Measurements from ENCODE around the gene GRIN3B. TPM values are rescaled to one million over a fixed set of nuclear protein-coding genes. Genes with fewer than 3 reads are reported as not detected.

The GRIN3B gene
- polyA plus RNA-seq, 2 donors: 0.01 to 0.04 TPM

DNA sequence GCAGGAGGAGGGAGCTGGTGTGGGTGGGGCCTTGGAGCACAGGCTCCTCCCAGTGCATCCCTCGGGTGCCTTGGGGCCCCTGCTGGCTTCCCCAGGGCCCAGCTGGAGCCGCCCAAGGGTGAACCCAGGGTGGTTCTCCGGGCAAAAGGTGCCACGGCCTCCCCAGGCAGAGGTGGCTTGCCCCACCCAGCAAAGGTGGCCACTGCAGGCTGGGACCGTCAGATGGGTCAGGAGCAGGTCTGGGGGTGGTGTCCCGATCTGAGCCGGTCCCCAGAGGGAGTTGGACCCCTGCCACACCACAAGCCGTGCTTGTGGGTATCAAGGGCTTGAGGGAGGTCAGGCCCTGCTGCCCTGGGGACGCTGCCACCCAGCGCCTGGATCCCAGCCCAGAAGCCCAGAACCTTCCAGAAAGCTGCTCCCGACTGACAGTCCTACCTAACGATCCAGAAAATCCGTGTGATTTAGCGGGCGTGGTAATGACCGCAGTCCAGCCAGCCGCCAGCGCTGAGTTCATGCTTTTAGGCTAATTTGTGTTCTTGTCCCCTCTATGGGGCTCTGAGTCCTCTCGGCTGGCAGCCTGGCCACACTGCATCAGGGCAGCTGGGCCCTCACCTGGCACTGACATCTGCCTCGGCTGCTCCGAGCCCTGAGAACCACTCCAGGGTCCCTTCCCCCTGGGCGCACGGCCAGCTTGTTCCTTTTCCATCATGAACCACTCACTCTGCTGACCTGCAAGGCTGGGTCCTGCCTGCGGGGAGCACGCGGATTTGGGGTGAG is 5.0 kb upstream of the GRIN3B start:
- H3K27me3 ChIP-seq (ENCODE audit: control insufficient read depth in 1 of 2, insufficient read depth in 2 of 2, low read length in 2 of 2): peaks cover 0 to 15% of the 10 kb centered on the region in 2 donors

DNA sequence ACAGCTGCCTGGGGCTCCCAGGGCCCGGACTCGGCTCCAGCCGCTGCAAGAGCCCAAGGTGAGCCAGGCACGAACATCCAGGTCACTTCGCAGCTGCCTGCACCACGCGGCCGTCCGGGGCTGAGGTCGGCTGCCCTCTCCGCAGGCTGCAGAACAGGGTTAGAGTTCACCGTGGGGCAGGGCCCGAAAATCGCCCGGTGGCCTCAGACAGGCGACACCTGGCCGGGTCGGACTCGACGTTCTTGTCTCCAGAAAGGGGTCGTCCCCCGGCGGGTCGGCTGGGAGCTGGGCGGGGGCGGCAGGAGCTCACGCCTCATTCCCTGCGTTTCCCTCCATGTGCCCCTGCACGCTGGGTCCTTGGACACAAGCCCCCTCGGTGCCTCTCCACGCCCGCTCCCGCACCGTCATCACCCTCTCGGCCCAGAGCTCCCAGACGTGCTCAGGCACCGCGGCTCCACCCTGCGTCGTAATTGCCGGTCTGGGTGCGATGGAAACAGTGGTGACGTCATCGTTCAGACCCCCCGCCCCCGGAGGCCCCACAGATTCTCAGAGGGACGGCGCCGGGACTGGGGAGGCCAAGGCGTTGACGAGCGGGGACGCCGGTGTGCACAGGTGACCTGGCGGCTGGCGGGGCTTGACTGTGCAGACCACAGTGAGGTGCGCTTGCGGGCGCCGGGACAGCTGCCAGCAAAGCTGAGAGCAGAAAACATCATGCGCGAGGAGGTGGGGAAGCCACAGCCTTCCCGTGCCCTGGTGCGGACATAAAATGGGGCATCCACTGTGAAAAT is 4.0 kb upstream of the GRIN3B start:
- peak overlapping the region in 1 of 2 donors; percentile 29 for H3K4me3 ChIP-seq (ENCODE audit: low read depth in 1 of 2, low read length in 2 of 2)

More for the DNA sequence above, 5.0 kb upstream of the GRIN3B start:
- Histone ChIP-seq H3K4me3 (ENCODE audit: low read depth in 1 of 2, low read length in 2 of 2) (no peak overlapping the region), H3K36me3 (ENCODE audit: control insufficient read depth in 2 of 2, insufficient read depth in 2 of 2, low read length in 1 of 2) (peaks cover 0 to 24% of the 10 kb centered on the region in 2 donors), H3K9me3 (ENCODE audit: control insufficient read depth in 2 of 2, insufficient read depth in 1 of 2, low read depth in 1 of 2, low read length in 1 of 2) (peaks cover 0 to 4% of the 10 kb centered on the region in 2 donors), H3K27ac (ENCODE audit: low read depth in 2 of 2, low read length in 1 of 2) (no peak overlapping the region), H3K4me1 (ENCODE audit: control insufficient read depth in 2 of 2, insufficient read depth in 2 of 2, low read length in 1 of 2) (peaks cover 0 to 8% of the 10 kb centered on the region in 2 donors)
- WGBS, 2 donors: 55 to 61% methylated on average over 25 to 26 of the region's 26 CpGs

GRCh38 chr19:998064-998463 is 2.2 kb upstream of the GRIN3B start:
- Histone ChIP-seq H3K27me3 (ENCODE audit: control insufficient read depth in 1 of 2, insufficient read depth in 2 of 2, low read length in 2 of 2) (peaks cover 0 to 24% of the 10 kb centered on the region in 2 donors), H3K27ac (ENCODE audit: low read depth in 2 of 2, low read length in 1 of 2) (no peak overlapping the region), H3K4me1 (ENCODE audit: control insufficient read depth in 2 of 2, insufficient read depth in 2 of 2, low read length in 1 of 2) (peaks cover 0 to 8% of the 10 kb centered on the region in 2 donors), H3K4me3 (ENCODE audit: low read depth in 1 of 2, low read length in 2 of 2) (no peak overlapping the region), H3K36me3 (ENCODE audit: control insufficient read depth in 2 of 2, insufficient read depth in 2 of 2, low read length in 1 of 2) (peaks cover 0 to 5% of the 10 kb centered on the region in 2 donors), H3K9me3 (ENCODE audit: control insufficient read depth in 2 of 2, insufficient read depth in 1 of 2, low read depth in 1 of 2, low read length in 1 of 2) (peaks cover 0 to 4% of the 10 kb centered on the region in 2 donors)
- 26 to 28% methylated on average over 6 of the region's 6 CpGs for WGBS, 2 donors

More for the DNA sequence above, 4.0 kb upstream of the GRIN3B start:
- peaks cover 0 to 8% of the 10 kb centered on the region in 2 donors for H3K4me1 ChIP-seq (ENCODE audit: control insufficient read depth in 2 of 2, insufficient read depth in 2 of 2, low read length in 1 of 2)
- H3K27ac ChIP-seq (ENCODE audit: low read depth in 2 of 2, low read length in 1 of 2): no peak overlapping the region
- peaks cover 0 to 4% of the 10 kb centered on the region in 2 donors for H3K9me3 ChIP-seq (ENCODE audit: control insufficient read depth in 2 of 2, insufficient read depth in 1 of 2, low read depth in 1 of 2, low read length in 1 of 2)
- 6 to 9% methylated on average over 56 to 64 of the region's 64 CpGs for WGBS, 2 donors
- H3K36me3 ChIP-seq (ENCODE audit: control insufficient read depth in 2 of 2, insufficient read depth in 2 of 2, low read length in 1 of 2): peaks cover 0 to 14% of the 10 kb centered on the region in 2 donors
- H3K27me3 ChIP-seq (ENCODE audit: control insufficient read depth in 1 of 2, insufficient read depth in 2 of 2, low read length in 2 of 2): peaks cover 0 to 20% of the 10 kb centered on the region in 2 donors

DNA sequence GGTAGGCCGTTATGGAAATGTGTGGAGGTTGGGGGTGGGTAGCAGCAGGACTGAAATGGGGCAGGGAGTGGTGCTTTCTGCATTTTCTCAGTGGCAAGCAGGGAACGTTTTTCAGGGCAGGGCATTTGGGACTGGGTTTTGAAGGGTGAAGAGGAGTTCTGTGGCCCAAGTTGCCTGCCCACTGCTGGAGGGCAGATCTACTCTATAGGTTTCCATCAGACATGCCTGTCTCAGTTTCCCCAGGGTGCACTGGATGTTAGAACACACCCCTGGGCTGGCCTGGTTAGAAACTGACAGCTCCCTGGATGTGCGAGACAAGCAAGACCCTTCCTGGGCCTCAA is 870 bp upstream of the GRIN3B start:
- Histone ChIP-seq H3K4me3 (ENCODE audit: low read depth in 1 of 2, low read length in 2 of 2) (no peak overlapping the region), H3K27me3 (ENCODE audit: control insufficient read depth in 1 of 2, insufficient read depth in 2 of 2, low read length in 2 of 2) (peaks cover 0 to 24% of the 10 kb centered on the region in 2 donors), H3K36me3 (ENCODE audit: control insufficient read depth in 2 of 2, insufficient read depth in 2 of 2, low read length in 1 of 2) (peaks cover 0 to 4% of the 10 kb centered on the region in 2 donors), H3K27ac (ENCODE audit: low read depth in 2 of 2, low read length in 1 of 2) (no peak overlapping the region), H3K4me1 (ENCODE audit: control insufficient read depth in 2 of 2, insufficient read depth in 2 of 2, low read length in 1 of 2) (peaks cover 0 to 8% of the 10 kb centered on the region in 2 donors), H3K9me3 (ENCODE audit: control insufficient read depth in 2 of 2, insufficient read depth in 1 of 2, low read depth in 1 of 2, low read length in 1 of 2) (peaks cover 0 to 4% of the 10 kb centered on the region in 2 donors)
- 49 to 64% methylated on average over 3 of the region's 3 CpGs for WGBS, 2 donors

- H3K36me3 ChIP-seq (ENCODE audit: control insufficient read depth in 2 of 2, insufficient read depth in 2 of 2, low read length in 1 of 2): no peaks in the 10 kb centered on the region
- H3K4me1 ChIP-seq (ENCODE audit: control insufficient read depth in 2 of 2, insufficient read depth in 2 of 2, low read length in 1 of 2): peaks cover 0 to 6% of the 10 kb centered on the region in 2 donors
- peaks cover 0 to 4% of the 10 kb centered on the region in 2 donors for H3K9me3 ChIP-seq (ENCODE audit: control insufficient read depth in 2 of 2, insufficient read depth in 1 of 2, low read depth in 1 of 2, low read length in 1 of 2)
- WGBS, 2 donors: 4 to 6% methylated on average over 49 to 73 of the region's 73 CpGs
- H3K27ac ChIP-seq (ENCODE audit: low read depth in 2 of 2, low read length in 1 of 2): no peak overlapping the region
- peaks cover 0 to 20% of the 10 kb centered on the region in 2 donors for H3K27me3 ChIP-seq (ENCODE audit: control insufficient read depth in 1 of 2, insufficient read depth in 2 of 2, low read length in 2 of 2)
- no peak overlapping the region for H3K4me3 ChIP-seq (ENCODE audit: low read depth in 1 of 2, low read length in 2 of 2)
These were observed 645 bp downstream of the GRIN3B start for GRCh38 chr19:1000591-1001537.

GRCh38 chr19:1001538-1002166 is 1.4 kb downstream of the GRIN3B start:
- Histone ChIP-seq H3K4me3 (ENCODE audit: low read depth in 1 of 2, low read length in 2 of 2) (no peak overlapping the region), H3K27me3 (ENCODE audit: control insufficient read depth in 1 of 2, insufficient read depth in 2 of 2, low read length in 2 of 2) (peaks cover 0 to 15% of the 10 kb centered on the region in 2 donors), H3K36me3 (ENCODE audit: control insufficient read depth in 2 of 2, insufficient read depth in 2 of 2, low read length in 1 of 2) (no peaks in the 10 kb centered on the region), H3K27ac (ENCODE audit: low read depth in 2 of 2, low read length in 1 of 2) (no peak overlapping the region), H3K9me3 (ENCODE audit: control insufficient read depth in 2 of 2, insufficient read depth in 1 of 2, low read depth in 1 of 2, low read length in 1 of 2) (no peaks in the 10 kb centered on the region), H3K4me1 (ENCODE audit: control insufficient read depth in 2 of 2, insufficient read depth in 2 of 2, low read length in 1 of 2) (no peaks in the 10 kb centered on the region)
- WGBS, 2 donors: 9% methylated on average over 19 to 20 of the region's 20 CpGs

DNA sequence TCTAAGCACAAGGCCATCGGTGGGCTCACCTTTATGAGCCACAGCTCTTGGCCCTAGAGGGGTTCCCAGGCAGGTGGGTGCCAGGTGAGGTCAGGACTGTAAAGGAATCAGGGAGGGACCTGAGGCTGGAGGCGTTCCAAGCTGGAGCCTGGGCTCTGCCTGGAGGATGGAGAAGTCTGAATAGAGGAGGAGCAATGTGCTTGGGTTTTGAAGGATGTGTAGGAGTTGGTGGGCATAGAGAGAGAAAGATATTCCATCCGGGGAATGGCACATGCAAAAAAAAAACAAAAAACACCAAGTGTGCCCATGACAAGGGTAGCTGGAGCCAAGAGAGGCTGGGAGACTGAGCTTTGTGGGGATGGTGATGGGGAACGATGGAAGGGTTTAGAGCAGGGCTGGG is 2.4 kb downstream of the GRIN3B start:
- no peaks in the 10 kb centered on the region for H3K9me3 ChIP-seq (ENCODE audit: control insufficient read depth in 2 of 2, insufficient read depth in 1 of 2, low read depth in 1 of 2, low read length in 1 of 2)
- H3K36me3 ChIP-seq (ENCODE audit: control insufficient read depth in 2 of 2, insufficient read depth in 2 of 2, low read length in 1 of 2): peaks cover 0 to 3% of the 10 kb centered on the region in 2 donors
- H3K4me1 ChIP-seq (ENCODE audit: control insufficient read depth in 2 of 2, insufficient read depth in 2 of 2, low read length in 1 of 2): no peaks in the 10 kb centered on the region
- no peak overlapping the region for H3K4me3 ChIP-seq (ENCODE audit: low read depth in 1 of 2, low read length in 2 of 2)
- peaks cover 0 to 15% of the 10 kb centered on the region in 2 donors for H3K27me3 ChIP-seq (ENCODE audit: control insufficient read depth in 1 of 2, insufficient read depth in 2 of 2, low read length in 2 of 2)
- no peak overlapping the region for H3K27ac ChIP-seq (ENCODE audit: low read depth in 2 of 2, low read length in 1 of 2)
- WGBS, 2 donors: 72 to 76% methylated on average over 4 of the region's 4 CpGs

DNA sequence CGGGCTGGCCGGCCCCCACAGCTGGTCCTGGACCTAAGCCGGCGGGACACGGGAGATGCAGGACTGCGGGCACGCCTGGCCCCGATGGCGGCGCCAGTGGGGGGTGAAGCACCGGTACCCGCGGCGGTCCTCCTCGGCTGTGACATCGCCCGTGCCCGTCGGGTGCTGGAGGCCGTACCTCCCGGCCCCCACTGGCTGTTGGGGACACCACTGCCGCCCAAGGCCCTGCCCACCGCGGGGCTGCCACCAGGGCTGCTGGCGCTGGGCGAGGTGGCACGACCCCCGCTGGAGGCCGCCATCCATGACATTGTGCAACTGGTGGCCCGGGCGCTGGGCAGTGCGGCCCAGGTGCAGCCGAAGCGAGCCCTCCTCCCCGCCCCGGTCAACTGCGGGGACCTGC is 3.1 kb downstream of the GRIN3B start:
- Histone ChIP-seq H3K27ac (ENCODE audit: low read depth in 2 of 2, low read length in 1 of 2) (no peak overlapping the region), H3K36me3 (ENCODE audit: control insufficient read depth in 2 of 2, insufficient read depth in 2 of 2, low read length in 1 of 2) (peaks cover 0 to 3% of the 10 kb centered on the region in 2 donors), H3K4me1 (ENCODE audit: control insufficient read depth in 2 of 2, insufficient read depth in 2 of 2, low read length in 1 of 2) (no peaks in the 10 kb centered on the region), H3K4me3 (ENCODE audit: low read depth in 1 of 2, low read length in 2 of 2) (no peak overlapping the region), H3K9me3 (ENCODE audit: control insufficient read depth in 2 of 2, insufficient read depth in 1 of 2, low read depth in 1 of 2, low read length in 1 of 2) (no peaks in the 10 kb centered on the region), H3K27me3 (ENCODE audit: control insufficient read depth in 1 of 2, insufficient read depth in 2 of 2, low read length in 2 of 2) (peaks cover 0 to 15% of the 10 kb centered on the region in 2 donors)
- WGBS, 2 donors: 83 to 88% methylated on average over 28 to 37 of the region's 37 CpGs
